Skeletal muscle satellite cell (primary cell): ENCODE data around the gene SORBS1.

Source experiments
- H3K27me3 ChIP-seq: 2 replicates; pipeline ENCODE4 v1.7.0; 2013; ENCODE audit warnings: low read length; ENCODE audit not compliant: control insufficient read depth, insufficient read depth
- H3K36me3 ChIP-seq: 2 replicates; pipeline ENCODE4 v1.7.0; 2013; ENCODE audit warnings: mild to moderate bottlenecking, control low read depth, low read length; ENCODE audit not compliant: insufficient read depth
- H3K4me1 ChIP-seq: 2 replicates; pipeline ENCODE4 v1.7.0; 2013; ENCODE audit warnings: low read length; ENCODE audit not compliant: control insufficient read depth, insufficient read depth
- H3K4me2 ChIP-seq: 2 replicates; pipeline ENCODE4 v1.7.0; 2013; ENCODE audit warnings: mild to moderate bottlenecking, low read length
- H3K4me3 ChIP-seq: 2 replicates; pipeline ENCODE4 v1.7.0; 2013; ENCODE audit warnings: low read length
- H3K9ac ChIP-seq: 2 replicates; pipeline ENCODE4 v1.7.0; 2013; ENCODE audit warnings: mild to moderate bottlenecking, low read depth, low read length, moderate library complexity
- H3K9me3 ChIP-seq: replicated peaks from 2 replicates; pipeline ENCODE4 v1.7.0; 2013; ENCODE audit warnings: mild to moderate bottlenecking, control low read depth, low read length

SORBS1 gene

DNA sequence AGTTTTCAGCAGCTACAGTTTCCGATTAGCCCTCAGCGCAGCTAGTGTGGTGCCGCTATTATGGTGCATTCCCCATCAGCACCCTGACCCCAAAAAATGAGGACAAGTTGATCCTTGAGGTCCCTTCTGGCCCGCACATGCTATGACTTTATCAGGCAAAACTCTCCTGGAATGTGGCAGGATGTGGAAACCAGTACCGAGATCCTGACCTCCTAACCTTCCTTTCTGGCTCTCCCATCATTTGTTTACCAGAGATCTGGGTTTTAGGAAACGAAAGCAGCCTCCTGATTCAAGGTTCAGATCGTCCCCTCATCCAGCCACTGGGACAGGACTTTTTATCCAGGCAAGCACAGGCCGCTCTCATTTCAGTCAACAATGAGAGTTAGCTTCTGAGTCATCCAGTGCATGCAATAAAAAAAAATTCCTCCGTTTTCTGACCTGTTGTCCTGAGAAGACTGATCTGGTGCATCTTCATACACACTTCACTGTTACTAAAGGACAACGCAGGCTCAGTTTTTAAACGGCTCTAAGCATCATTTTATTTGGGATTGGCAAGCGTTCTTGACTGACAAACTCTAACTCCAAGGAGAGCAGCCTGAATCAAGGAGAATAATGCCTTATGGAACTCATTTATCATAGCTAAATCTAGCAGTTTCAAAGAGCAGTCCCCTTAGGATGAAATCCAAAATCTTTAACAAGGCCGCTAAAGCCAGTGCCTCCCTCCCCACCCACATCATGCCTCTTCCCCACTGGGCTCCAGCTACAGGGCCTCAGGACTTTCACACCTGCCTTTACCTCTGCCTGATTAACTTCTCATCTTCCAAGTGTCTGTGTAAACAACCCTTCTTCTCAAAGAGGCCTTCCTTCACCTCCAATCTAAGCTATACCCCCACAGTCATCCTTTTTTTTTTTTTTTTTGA is 287.5 kb downstream of the SORBS1 start:
- no peaks in the 10 kb centered on the region for H3K27me3 ChIP-seq
- peak overlapping the region; percentile 58 for H3K4me2 ChIP-seq
- H3K4me3 ChIP-seq = peak overlapping the region; percentile 19
- H3K36me3 ChIP-seq = no peaks in the 10 kb centered on the region
- H3K9me3 ChIP-seq = no peaks in the 10 kb centered on the region
- H3K4me1 ChIP-seq = peaks cover 14% of the 10 kb centered on the region
- peak overlapping the region; percentile 26 for H3K9ac ChIP-seq

DNA sequence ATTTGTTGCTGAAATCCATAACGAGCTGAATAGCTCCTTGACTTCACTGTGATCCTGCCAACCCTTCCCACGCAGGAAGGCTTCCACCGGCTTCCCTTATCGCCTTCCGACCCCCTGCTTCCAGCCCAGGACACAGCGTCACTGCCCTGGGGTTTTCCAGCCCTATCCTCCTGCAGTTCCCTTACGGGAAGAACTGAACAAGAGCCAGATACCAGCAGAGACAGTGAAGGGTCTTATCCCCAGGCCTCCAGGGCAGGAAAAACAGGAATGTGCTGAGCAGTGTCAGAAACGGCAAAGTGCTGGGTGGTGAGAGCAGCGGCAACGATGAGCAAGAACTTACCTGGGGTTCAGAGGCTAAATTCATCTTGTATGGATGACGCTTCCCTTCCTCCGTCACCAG is 292.7 kb downstream of the SORBS1 start:
- Histone ChIP-seq H3K9me3 (no peaks in the 10 kb centered on the region), H3K9ac (no peak overlapping the region)

DNA sequence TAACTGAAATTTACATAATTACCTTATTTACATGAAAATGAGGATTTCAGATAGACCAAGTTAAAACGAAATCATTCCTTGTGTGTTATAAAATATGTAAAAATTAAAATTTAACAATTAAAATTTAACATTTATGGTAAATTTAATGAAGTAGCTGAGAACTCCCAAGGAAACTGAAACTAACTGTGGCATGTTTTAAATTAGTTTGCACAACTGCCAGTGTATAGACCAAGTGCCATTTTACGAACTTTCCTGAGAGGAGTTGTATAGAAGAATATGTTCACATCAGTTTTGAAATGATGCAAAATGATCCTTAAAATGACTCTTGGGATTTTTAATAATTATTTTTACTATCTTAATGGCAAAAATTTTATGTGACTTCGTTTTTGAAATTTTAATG is 293.9 kb downstream of the SORBS1 start:
- Histone ChIP-seq H3K36me3 (no peaks in the 10 kb centered on the region), H3K4me1 (no peaks in the 10 kb centered on the region)

More for the DNA sequence above, 292.7 kb downstream of the SORBS1 start:
- Histone ChIP-seq H3K4me1 (peaks cover 5% of the 10 kb centered on the region), H3K36me3 (no peaks in the 10 kb centered on the region), H3K4me3 (no peak overlapping the region), H3K27me3 (no peaks in the 10 kb centered on the region), H3K4me2 (no peak overlapping the region)

DNA sequence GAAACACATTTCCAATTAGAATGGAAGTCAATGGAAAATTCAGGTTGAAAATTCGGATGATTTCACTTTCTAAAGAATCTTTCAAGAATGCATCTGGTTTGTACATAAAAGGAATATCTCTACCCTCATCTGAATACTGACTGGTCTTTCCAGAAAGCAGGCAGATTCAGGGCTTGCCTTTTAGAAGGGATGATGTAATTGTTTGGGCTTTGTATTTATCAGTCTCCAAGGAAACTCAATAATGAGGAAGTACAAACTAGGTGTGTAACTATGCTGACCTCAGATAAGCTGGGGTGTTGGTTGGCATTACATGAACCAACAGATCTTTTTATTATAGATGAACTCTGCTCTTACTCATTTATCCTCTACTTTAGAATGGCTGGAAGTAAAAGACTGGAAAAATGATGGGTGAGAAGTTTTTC is 294.5 kb downstream of the SORBS1 start:
- Histone ChIP-seq H3K9ac (no peak overlapping the region), H3K4me1 (no peaks in the 10 kb centered on the region), H3K36me3 (no peaks in the 10 kb centered on the region)

More for the DNA sequence above, 293.9 kb downstream of the SORBS1 start:
- no peak overlapping the region for H3K4me3 ChIP-seq
- no peak overlapping the region for H3K4me2 ChIP-seq
- H3K9ac ChIP-seq = no peak overlapping the region
- H3K9me3 ChIP-seq = no peaks in the 10 kb centered on the region
- no peaks in the 10 kb centered on the region for H3K27me3 ChIP-seq

DNA sequence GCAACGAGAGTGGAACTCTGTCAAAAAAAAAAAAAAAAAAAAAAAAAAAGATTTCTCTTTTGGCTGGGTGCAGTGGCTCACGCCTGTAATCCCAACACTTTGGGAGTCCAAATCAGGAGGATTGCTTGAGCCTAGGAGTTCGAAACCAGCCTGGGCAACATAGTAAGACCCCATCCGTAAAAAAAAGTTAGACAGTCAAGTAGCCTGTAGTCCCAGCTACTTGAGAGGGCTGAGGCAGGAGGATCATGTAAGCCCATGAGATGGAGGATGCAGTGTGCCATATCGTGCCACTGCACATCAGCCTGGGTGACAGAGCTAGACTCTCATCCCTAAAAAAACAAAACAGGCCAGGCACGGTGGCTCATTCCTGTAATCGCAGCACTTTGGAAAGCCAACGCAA is 295.6 kb downstream of the SORBS1 start:
- Histone ChIP-seq H3K9ac (no peak overlapping the region), H3K4me1 (peaks cover 10% of the 10 kb centered on the region), H3K27me3 (no peaks in the 10 kb centered on the region), H3K36me3 (no peaks in the 10 kb centered on the region), H3K4me2 (no peak overlapping the region), H3K4me3 (no peak overlapping the region), H3K9me3 (no peaks in the 10 kb centered on the region)

More for the DNA sequence above, 294.5 kb downstream of the SORBS1 start:
- H3K27me3 ChIP-seq = no peaks in the 10 kb centered on the region
- H3K4me2 ChIP-seq = no peak overlapping the region
- no peak overlapping the region for H3K4me3 ChIP-seq
- H3K9me3 ChIP-seq = no peaks in the 10 kb centered on the region

DNA sequence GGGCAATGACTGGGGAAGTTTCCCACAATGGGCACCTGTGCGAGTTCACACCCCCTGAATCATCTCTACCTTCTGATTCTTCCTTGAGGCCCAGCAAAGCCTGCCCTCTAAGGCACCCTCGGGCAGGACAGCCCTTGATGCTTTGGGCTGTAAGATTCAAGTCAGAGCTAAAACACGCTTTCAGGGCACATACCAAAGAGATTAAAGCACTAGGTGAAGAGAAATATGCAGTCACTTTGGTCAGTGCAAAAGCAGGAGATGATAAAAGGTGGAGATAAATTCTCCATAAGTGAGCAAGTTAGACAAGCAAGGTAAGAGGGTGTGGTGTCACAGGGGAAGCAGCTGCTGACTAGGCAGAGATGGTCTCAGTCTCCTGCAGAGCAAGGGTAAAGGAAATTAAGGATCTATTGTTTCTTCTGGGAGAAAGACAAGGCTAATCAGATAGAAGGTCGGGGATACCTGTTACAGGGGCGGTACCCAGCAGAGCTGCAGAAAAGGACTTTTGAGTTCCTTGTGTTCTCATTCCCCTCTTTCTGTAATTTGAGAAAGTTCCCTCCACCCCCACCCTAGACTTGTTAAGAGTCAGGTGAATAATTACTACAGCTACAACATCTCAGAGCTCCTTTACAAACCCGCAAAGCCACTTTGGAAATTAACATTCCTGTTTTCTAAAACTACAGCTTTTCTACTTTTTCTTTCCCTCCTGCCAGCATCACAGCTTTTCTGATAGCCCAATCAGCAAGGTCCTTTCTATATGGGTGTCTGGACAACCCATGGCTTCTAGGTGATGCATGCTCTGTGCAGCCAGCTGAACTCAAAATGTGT is 296.7 kb downstream of the SORBS1 start:
- peaks cover 16% of the 10 kb centered on the region for H3K4me1 ChIP-seq
- no peaks in the 10 kb centered on the region for H3K27me3 ChIP-seq
- no peak overlapping the region for H3K4me2 ChIP-seq
- no peak overlapping the region for H3K4me3 ChIP-seq
- no peaks in the 10 kb centered on the region for H3K36me3 ChIP-seq
- H3K9ac ChIP-seq = no peak overlapping the region
- H3K9me3 ChIP-seq = no peaks in the 10 kb centered on the region

DNA sequence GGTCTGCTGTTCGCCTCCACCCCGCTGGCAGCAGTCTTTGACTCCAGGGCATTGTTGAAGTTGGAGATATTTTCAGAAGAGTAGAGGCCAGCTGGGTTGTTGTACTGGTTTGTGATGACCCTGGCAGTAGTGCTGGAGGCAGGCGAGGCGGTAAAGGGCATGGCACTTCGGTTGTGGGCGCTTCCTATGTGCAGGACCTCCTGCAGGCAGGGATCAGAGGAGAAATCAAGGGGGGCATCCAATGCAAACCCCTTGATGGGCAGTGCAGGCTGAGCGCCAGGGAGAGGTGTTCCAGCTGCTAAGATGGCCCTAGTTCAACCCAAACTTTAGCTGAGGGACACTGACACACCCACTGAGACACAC is 297.3 kb downstream of the SORBS1 start:
- H3K9me3 ChIP-seq = no peaks in the 10 kb centered on the region
- no peak overlapping the region for H3K9ac ChIP-seq
- H3K27me3 ChIP-seq = no peaks in the 10 kb centered on the region
- no peak overlapping the region for H3K4me2 ChIP-seq
- H3K4me3 ChIP-seq = no peak overlapping the region
- H3K4me1 ChIP-seq = peaks cover 16% of the 10 kb centered on the region
- H3K36me3 ChIP-seq = no peaks in the 10 kb centered on the region

DNA sequence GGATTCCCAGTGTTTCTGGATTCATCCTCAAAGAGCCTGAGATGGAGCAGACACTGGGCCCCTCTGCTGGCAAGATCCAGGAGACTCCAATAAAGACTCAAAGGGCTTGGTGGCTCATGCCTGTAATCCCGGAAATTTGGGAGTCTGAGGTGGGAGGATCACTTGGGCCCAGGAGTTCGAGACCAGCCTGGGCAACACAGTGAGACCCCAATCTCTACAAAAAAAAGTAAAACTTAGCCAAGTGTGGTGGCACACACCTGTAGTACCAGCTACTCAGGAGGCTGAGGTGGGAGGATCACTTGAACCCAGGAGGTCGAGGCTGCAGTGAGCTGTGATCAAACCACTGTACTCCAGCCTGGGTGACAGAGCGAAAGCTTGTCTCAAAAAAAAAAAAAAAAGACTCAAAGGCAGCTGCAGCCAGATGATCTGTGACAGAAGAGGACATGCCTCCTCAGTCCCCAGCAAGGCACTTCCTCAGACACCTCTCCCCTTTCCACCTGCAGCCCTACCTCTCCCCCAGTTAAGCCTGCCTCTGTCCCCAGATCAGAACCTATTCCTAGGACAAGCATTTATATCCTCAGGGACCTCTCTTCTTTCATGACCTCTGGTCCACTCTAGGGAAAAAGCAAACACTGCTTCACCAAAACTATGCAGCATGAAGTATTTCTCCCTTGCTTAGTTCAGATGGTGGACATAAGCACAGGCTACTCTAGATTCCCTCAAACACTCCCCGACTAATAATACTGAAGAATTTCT is 298.2 kb downstream of the SORBS1 start:
- Histone ChIP-seq H3K4me3 (no peak overlapping the region), H3K4me2 (no peak overlapping the region), H3K36me3 (no peaks in the 10 kb centered on the region), H3K4me1 (peaks cover 16% of the 10 kb centered on the region), H3K9me3 (no peaks in the 10 kb centered on the region), H3K9ac (no peak overlapping the region), H3K27me3 (no peaks in the 10 kb centered on the region)

DNA sequence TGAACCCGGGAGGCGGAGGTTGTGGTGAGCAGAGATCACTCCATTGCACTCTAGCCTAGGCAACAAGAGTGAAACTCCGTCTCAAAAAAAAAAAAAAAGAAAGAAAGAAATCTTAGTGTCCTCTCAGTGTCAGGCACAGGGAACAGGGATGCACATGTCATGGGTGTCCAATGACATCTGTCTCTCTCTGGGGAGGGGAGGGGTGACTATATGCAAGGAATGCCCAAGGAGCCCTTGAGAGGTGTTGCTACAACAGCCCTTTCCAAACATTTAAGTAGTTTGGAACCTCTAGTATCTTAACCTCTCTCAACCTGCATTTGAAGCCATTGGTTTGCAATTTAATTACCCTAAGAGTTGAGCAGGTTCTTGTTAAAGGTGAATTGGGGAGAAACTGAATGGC is 299.2 kb downstream of the SORBS1 start:
- peaks cover 16% of the 10 kb centered on the region for H3K4me1 ChIP-seq
- no peak overlapping the region for H3K4me2 ChIP-seq
- H3K4me3 ChIP-seq = no peak overlapping the region
- H3K9me3 ChIP-seq = no peaks in the 10 kb centered on the region
- no peak overlapping the region for H3K9ac ChIP-seq
- H3K27me3 ChIP-seq = no peaks in the 10 kb centered on the region
- no peaks in the 10 kb centered on the region for H3K36me3 ChIP-seq
